Activated CD8-positive, alpha-beta memory T cell treated with anti-CD3 and anti-CD28 coated beads for 4 hours (primary cell): ENCODE measurements around the gene SCUBE1.

ENCODE experiments used
- DNase-seq, 2 donors: peaks; one replicate each; pipeline ENCODE4 v3.0.0-alpha.2; 2020; ENCODE audit warnings: low read depth in 2 of 2

SCUBE1 gene

DNA sequence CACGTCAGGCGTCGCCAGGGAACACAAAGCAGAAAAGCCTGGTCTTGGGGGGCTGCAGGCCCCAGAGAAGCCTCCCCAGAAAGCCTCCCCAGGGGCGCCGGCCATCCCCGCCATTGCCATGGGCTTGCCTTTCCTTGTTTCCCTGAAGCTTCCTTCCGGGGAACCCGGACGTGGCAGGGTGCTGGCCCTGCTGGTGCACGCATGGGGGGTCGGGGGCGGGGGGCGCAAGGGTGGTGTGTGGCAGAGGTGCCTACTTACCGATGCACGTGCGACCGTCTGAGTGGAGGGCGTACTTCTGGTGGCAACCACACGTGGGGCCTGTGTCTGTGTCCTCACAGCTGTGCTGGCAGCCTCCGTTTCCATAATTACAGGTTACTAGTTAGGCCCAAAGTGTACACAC lies 85.2 kb downstream of the SCUBE1 start:
- DNase-seq, result no peak

DNA sequence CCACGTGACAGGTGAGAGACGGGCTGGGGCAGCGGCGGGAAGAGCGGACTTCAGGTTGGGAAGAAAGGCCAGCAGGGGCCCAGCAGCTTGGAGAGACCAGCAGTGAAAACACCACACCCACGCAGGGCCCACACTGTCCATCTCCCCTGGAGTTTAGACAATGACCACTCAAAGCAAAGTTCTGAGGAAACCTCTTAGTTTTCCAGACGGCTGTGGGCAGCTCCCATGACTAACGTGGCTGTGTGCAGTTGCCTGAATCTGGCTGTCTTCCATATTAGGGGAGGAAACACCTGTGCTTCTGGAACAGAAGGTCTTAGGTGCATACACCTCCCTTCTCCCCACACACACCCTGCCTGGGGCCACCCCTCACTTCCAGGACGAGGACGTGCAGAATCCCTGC lies 85.6 kb downstream of the SCUBE1 start:
- no peak for DNase-seq

DNA sequence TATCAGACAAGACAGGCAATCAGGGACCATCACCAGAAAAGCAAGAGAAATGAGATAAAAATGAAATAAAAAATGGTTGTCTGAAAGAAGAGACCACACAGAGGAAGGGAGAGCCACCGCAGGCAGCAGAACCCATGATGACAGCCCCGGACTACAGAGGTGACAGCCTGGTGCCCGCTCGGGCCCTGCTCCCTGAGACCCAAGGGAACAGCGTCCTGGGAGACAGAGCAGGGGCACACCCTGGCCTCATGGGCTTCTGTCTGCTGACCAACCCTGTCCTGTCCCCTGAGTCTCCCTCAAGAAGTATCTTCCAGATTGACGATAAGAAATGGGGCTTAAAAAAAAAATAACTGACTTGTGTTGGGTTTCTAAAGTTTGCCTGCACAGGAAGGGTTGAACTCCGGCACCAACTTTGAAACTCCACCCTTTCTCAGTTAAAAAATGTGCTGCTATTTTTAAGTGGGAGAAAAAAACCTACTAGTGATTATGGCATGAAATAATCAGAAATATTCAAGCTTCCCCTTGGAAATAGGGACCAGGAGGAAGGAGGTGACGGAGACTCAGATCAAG lies 86.1 kb downstream of the SCUBE1 start:
- DNase-seq, result no peak

DNA sequence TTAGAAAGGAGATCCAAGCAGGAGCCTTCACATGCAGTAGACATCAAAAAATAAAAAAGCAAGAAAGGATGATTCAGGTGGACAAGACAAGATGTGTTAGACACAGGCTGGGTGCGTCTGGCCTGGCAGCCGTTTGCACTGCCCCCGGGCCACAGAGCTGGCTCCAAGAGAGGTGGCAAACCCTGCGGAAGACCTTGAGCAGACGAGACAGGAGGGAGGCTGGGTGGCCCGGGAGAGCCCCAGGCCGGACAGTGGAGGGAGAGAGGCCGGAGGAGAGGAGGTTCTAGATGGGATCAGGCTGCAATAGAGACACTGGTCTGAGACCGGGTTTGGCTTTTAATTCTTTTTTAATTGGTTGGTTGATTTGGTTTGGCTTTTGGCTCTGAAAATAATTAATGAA lies 86.6 kb downstream of the SCUBE1 start:
- DNase-seq, result no peak

DNA sequence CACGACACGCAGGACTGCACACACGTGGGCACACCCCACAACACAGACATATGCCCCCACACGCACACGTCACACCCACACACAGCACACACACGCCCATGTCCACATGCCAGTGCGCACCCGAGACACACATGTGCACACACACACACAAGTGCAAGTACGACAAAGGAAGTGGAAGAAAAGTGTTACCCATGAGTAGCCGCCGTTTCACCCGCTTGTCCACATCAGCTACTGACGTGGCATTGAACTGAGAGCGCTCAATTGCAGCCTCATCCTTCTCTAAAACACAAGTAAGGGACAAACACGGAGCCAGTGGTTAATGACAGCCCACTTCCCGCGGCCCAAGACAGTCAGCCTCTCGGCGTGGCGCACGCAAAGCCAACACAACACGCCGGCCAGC lies 87.9 kb downstream of the SCUBE1 start:
- DNase-seq, result no peak

DNA sequence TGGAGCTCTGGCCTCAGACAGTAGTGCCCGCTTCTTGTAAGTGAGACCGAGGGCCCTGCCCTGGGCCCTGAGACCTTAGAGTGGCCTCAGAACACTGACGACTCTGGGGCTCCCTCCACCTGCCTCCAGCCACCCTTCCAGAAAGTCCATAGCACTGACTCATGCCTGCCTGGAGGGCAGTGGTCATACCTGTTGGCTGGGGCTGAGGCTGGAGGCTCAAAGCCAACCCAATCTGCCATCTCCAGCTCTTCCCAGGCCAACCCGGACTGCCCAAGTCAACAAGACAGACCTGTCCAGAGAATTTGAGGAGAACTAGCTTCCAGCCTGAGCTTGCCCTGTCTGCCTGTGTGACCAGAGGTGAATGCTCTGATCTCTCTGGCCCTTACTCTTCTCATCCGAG lies 89.3 kb downstream of the SCUBE1 start:
- no peak for DNase-seq

DNA sequence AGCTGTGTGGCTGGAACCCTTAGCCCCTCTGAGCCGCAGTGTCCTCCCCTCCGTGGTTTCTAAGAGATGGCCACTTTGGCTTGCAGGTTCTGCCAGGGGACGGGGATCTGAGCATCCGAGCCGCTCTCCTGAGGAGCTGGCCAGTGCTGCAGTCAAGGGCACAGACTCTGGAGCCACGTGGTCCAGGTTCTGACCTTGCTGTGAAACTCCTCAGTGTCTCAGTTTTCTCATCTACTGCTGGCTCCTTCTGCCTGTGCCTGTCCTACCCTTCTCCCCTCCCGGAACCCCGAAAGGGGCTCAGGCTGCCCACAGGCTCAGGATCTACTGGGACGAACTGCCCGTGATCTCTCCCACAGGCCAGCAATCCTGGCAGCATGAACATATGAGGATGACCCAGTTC lies 90.9 kb downstream of the SCUBE1 start:
- no peak for DNase-seq

DNA sequence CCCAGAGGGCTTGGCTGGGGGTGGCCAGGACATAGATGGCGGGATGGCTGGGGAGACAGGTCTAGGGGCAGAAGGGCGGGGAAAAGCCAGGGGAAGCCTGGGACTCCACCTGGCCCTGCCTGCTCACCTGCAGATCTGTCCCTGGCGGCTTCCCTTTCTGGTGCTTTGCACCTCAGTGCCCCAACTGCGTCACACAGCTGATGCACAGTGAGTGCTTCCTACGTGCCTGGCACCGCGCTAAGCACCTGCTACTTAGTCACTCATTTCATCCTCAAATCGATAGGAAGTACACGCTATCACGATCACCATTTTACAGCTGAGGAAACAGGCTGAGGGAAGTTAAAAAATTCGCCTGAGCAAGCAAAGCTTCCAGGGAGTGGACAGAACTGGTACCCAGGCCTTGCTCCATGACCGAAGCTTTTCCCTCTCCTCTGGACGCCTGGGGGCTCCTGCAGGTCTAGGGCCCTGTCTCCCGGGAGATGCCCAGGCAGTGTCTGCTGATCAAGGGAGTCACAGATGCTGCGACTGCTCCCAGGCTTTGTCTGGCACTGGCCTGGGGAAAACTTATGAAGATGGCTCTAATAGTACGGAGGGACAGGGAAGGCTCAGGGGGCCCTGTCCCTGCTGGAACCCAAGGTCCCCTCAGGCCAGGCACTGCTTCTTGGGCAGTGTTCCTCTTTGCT lies 93.2 kb downstream of the SCUBE1 start:
- DNase-seq, result no peak

DNA sequence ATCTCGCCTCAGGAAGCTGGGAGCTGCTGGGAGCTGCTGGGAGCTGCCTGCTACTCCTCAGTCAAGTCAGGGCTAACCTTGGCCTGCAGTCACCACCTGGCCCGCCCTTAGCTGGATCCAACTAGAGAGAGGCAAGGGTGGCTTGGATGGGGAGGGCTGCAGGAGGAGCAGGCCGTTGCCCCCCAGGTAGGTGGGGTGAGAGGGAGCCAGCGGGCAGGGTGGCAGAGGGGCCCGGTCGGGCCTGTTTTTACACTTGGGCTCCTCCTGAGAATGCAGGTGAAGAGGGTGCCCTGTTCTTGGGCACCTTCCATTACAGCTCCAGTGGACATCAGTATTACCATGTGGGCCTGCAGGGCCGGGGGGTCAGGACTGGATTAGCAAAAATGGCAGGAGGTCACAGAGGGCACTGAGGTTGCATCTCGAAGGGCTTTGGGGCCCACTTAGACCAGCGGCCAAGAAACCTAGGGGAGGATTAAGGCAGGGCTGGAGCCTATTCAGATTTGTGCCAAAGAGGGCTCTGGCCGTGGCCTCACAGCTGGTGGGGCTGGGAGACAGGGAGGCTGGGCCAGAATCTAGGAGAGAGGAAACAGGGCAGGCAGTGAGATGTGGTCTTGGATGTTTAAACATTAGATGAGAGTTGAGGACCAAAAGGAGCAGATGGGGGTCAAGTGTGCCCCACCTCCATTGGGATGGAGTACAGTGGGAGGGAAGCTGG lies 95.5 kb downstream of the SCUBE1 start:
- no peak for DNase-seq

DNA sequence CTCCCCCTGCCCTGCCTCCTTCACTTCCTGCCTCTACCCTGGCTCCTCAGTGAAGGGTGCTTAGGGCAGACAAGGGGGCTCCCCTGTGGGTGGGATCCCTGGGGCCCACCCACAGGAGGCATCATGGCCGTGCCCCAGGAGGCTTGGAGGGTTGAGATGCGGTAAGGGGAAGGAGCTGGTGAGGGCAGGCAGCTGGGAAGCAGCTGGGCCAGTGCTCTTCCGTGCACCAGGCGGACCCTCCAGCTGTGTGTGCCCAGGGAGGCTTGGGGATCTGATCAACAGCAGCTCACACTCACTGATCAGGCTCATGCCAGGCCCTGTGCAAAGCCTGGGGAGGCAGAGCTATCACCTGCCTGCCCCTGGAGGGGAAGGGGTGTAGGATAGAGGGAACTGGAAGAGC lies 97.0 kb downstream of the SCUBE1 start:
- no peak for DNase-seq

DNA sequence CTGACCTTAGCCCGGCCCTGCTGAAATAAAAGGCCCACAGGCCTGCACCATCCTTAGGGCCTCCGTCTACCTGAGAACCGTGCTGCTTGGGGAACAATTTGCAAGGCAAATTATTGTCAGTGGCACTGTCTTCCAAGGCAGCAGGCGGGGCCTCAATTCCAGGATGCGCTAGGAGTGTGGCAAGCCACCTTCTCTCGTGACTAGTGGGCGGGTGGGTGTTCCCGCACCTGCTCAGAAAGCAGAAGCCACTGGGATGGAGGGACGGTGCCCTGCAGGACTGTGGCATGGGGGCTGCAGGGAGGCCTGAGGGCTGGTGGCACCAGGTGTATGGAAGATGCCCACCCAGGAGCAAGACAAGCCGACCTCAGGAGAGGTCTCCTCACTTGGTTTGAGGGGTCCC lies 97.5 kb downstream of the SCUBE1 start:
- no peak for DNase-seq

DNA sequence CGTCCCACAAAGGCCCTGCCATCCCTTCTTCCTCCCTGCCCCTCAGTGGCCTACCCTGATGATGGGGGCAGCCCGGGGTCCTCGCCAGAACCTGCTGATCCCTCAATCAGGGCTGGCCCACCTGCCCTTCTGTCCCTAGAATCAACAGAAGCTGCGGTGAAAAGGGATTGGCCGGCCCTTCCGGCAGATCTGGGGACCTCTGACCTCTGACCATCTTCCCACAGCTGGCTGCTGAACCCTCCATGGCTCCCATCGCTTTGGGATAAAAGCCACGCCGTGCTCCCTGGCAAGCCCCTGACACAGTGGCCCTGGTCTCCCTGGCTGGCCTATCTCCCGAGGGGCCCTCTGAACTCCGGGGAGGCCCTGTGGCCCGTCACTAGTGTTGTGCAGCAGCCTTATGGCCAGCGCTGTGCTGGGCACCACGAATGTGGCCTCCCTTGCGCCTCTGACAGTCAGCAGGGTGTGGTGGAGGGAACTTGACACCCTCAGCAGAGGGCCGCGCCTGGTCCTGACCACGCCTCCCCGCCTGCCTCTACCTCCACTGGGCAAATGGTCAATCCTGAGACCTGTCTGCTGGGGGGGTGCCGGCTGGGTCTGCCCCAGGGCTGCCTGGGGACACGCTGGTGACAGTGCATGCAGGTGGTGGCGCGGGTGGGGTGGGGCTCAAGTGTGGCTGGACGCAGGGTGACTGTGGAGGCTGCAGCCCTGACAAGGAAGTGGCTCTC lies 98.2 kb downstream of the SCUBE1 start:
- no peak for DNase-seq

DNA sequence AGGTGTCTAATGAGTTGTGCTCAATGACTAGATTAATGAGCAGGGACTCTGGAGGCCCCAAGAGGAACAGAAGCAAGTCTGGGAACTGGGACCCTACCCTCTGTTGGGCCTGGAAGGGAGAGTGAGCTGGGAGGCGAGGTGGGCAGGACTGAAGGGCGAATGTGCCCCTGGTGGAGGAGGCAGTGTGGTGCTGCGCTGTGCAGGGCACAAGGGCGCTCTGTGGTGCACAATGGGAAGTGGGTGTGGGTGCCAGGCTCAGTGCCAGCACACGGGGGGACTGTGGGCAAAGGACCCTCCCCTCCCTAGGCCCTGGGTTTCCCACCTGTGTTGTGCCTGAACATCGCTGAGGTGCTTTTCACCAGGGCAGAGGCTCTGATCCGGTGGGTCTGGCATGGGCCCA lies 98.8 kb downstream of the SCUBE1 start:
- DNase-seq, result no peak

DNA sequence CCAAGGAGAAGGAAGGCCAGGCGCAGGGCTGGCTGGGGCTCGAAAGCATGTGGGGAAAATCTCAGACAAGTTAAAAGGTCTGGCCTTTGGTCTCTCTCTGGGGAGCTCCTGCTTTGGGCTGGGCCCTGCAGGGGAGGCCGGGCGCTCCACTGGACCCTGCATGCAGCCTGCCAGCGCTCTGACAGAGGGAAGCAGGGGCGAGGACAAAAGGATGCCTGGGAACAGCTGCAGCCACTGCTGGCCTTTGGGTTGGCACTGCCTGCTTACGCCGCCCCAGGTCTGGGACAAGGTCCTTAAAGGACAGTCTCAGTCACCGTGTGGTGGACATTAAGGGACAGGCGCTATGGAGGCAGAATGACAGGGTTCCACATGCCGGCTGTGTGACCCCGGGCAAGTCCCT lies 99.8 kb downstream of the SCUBE1 start:
- DNase-seq, result no peak

DNA sequence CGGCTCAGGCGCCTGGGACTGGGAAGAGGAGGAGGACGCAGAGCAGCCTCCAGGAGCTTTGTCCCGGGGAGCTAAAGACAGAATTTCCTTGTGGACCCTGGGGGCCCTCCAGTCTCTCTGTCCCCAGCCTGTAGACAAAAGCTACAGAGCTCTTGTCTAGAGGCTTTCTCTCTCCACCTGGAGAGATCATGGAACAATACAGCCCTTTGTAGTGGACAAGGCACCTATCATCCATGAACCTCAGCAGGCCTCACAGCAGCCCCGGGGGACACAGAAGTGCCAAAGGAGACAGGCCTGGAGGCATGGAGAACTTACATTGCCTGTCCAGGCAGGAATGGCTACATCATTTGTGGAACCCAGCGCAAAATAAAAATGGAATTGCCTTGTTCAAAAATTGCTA lies 100.5 kb downstream of the SCUBE1 start:
- DNase-seq, result no peak

DNA sequence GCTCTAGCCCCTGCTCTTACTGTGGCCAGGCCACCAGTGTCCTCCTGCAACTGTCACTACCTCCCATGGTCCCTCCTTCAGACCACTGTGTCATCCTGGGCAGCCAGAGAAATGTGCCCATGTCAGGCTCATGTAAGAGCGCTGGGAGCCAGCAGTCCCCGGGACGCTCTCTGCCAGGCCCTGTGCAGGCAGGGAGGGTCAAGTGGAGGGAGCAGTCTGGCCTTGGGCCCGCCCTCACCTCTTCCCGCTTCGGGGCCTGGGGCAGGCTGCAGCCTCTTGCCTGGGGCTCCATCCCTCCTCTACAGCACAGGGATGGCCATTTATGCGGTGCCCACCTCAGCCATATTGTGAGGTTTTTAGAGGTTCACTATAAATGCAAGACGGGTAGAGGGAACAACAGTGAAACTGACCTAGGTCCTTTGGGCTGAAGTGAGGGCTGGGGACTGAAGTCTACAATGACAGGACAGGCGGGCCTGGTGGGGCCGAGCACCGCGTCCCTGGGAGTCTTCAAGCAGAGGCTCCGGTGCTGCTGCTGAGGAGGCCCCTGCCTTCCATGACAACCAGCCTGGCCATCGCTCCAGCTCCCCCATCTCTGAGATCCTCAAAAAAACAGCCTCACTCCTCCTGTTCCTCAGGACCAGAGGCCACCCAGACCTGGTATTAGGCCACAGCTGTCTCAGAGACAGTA lies 101.3 kb downstream of the SCUBE1 start:
- DNase-seq, result no peak

DNA sequence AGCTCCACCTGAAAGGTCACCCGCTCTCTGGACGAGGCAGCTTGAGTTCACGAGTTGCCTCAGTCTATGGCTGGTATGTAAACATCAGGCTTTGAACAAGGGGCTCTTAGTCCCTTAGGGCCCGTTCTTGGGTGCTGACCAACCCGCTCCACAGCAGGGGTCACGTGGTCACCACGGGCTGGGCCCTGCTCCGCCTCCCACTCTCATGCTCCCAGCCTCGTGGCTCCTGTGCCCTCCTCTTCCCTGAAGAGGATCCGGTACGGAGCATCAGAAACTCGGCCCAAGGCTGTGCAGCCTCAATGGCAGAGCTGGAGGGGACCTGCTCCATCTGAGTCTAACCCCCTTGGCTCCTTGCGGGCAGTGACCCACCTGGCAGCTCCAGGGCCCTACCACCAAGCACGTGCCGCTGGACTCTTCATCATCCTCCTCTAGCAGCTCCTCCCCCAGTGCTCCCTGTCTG lies 102.0 kb downstream of the SCUBE1 start:
- no peak for DNase-seq

DNA sequence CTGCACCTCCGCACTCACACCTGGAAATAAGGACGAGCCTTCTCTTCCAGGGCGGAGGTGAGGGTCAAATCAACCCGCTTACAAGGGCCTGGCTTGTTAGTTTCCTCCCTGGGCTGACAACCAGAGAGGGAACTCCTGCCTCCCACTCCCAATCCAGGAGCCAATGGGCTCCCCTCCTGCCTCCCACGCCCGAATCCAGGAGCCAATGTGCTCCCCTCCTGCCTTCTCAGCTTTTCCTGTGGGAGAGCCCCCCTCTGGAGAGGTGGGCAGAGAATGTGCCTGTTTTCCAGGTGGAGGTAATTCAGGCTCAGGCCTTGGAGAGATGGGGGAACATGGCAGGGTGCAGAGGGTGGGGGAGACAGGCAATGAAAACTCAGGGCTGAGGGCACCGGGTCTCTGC lies 102.6 kb downstream of the SCUBE1 start:
- no peak for DNase-seq

DNA sequence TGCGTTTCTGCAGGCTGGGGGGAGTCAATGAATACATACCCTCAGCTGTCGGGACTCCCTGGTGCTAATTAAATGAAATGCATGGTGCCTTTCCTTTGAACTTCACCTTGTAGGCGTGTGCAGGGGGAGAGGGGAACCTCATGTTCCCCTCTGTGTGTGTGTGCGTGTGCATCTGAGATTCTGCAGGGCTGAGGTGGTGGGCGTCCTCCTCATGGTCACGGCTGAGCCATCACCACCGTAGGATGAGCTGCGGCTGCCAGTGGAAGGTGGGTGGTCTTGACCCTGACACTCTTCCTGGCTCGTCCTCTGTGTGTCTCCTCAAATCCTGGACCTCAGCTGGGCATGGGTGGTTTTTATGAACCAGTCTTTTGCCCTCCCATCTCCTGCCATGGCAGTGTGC lies 103.2 kb downstream of the SCUBE1 start:
- no peak for DNase-seq

DNA sequence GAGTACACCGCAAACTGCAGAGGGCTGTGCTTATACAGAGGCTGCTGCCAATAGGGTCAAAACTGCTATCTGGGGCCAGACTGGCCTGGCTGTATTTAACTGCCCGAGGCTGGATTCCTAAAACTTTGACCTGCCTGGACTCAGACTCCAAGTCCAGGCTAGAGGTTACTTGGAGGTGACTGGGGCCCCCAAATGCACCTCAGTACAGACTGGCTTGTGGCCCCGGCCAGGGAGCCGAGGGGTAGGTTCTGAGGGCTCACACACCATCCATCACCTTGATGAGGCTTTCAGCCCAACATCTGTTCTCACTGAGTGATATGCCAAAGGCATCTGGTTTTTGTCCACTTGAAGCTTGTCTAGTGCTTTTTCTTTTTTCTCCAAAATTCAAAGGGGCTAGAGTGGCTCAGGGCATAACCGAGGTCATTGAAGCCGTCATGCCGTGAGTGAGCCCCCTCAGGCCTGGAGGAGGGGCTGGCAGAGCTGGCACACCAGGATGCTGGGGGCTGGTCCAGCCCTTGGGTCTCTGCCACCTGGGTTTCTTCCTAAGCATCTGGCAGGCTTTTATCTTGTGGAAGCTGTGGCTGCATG lies 103.9 kb downstream of the SCUBE1 start:
- DNase-seq, result no peak

DNA sequence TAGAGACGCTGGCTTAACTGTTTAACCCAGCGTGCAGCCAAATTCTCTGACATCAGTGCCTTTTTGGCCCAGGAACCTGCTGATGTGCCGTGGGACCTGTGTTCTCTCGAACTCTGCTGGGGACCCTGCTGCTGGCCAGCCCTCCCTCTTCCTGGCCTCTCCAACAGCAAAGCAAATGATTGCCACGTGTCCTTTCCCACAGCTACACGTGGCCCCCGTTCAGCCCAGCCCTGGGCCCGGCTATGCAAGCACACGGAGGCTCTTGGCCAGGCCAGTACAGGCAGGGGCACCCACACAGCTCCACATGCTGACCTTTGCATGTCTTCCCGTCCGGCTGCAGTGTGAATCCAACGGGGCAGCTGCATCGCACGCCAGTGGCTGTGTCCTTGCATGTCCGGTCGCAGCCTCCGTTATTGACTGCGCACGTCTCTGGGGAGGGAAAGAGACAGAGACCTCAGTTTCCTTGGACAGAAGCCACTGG lies 104.6 kb downstream of the SCUBE1 start:
- DNase-seq, result no peak

DNA sequence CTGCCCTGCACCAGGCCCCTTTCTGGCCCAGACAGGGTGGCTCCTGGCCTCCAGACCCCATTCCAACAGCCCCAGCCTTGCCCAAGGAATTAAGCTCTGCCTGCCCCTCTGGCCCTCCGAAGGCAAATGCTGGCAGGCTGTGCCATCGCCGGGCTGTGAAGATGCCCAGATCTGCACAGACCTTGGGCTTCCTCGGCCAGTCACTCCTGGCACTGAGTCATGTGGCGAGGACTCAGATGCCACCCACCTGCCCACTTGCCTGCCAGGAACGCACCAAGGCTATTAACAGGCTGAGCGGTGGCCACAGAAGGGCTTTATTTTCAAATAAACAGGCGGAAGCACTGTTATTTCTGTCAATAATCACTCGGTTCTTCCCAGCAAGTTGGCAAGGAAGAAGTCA lies 105.9 kb downstream of the SCUBE1 start:
- no peak for DNase-seq
